Lower lobe of right lung (tissue), 2 donors: ENCODE data around the gene GMDS. TPM values are rescaled to one million over a fixed set of nuclear protein-coding genes. Genes with fewer than 3 reads are reported as not detected.

Experiments used
- ATAC-seq, 2 donors: fragments of 200-7000 bp; cut with Tn5 transposase; one replicate each; pipeline ENCODE4 v1.9.1; 2020 to 2022; ENCODE audit warnings: mild to moderate bottlenecking in 2 of 2, moderate library complexity in 2 of 2
- DNase-seq: peaks from one replicate; pipeline ENCODE4 v3.0.0-alpha.2; 2020
- H3K27ac ChIP-seq: fragments of 200-600 bp; one replicate; pipeline ENCODE4 v1.8.0; 2022
- H3K27me3 ChIP-seq: fragments of 200-600 bp; one replicate; pipeline ENCODE4 v1.8.0; 2022; ENCODE audit warnings: low read depth
- H3K36me3 ChIP-seq: fragments of 200-600 bp; one replicate; pipeline ENCODE4 v1.8.0; 2022; ENCODE audit warnings: mild to moderate bottlenecking
- H3K4me1 ChIP-seq: fragments of 200-600 bp; one replicate; pipeline ENCODE4 v1.8.0; 2022
- H3K4me3 ChIP-seq: fragments of 200-600 bp; one replicate; pipeline ENCODE4 v1.8.0; 2022; ENCODE audit warnings: mild to moderate bottlenecking
- H3K9me3 ChIP-seq: fragments of 200-600 bp; one replicate; pipeline ENCODE4 v1.8.0; 2022
- CTCF ChIP-seq: fragments of 200-600 bp; IDR thresholded peaks from one replicate; pipeline ENCODE4 v1.8.0; 2022; ENCODE audit warnings: antibody characterized with exemption, mild to moderate bottlenecking
- intact Hi-C: fragments of 100-400 bp; cut with DNase I; formaldehyde crosslinking; loops from one replicate; pipeline ENCODE4 v1.11.0; 2022
- total RNA-seq: library from RNA; stranded (reverse); fragmentation: NEBNext Ultra II Directional; extraction: Animal tissue kit (Norgen Biotek cat#: 25700); gene quantifications from one replicate; pipeline ENCODE4 v1.2.1, GENCODE V29; 2021
- donor health status: DM: no; HTN: yes; CAD: no; lungs with severe emphysema.

Gene GMDS
- total RNA-seq, 1 donor from 2014 or later: 12.7 TPM

- Histone ChIP-seq H3K36me3 (no peaks in the 10 kb centered on the region), H3K9me3 (no peaks in the 10 kb centered on the region), H3K27ac (no peak overlapping the region), H3K4me3 (no peak overlapping the region), H3K4me1 (no peaks in the 10 kb centered on the region), H3K27me3 (no peaks in the 10 kb centered on the region)
- TF ChIP-seq CTCF: no peak
- intact Hi-C loops: no loop called here
- no peak for DNase-seq
- no peak for ATAC-seq
These were observed 59.9 kb downstream of the GMDS start for GRCh38 chr6:2185466-2185865.

DNA sequence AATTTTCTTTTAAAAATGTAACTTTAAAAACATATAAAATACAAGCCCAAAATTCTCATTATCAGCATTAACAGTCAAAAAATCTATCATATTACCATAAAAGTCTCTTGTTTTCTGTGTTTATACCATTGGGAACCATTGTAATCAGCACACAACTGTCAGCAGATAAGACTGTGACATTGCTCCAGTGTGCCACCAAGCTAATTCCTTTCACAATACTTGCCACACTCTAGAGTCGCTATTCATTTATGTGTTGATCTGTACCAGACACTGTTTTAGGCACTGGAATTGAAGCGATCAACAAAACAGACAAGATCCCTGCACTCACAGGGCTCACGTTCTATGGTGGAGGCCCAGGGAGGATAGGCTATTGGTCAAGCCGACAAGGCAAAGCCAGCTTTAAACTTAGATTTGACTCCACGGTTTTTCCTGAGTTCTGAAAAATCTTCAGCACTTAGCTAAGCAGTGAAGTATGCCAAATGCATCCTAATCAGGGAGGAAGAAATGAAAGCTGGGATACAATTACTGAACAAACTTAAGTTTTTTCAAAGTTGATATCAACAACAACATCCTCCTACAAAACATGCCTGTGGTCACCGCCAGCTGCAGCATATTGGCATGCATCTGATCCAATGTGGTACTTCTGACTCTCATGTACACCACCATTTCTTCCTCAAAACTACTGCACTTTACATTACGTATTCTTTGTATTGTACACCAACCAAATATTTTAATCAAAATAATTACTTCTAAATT lies 60.5 kb downstream of the GMDS start:
- ATAC-seq: no peak
- Histone ChIP-seq H3K4me3 (no peak overlapping the region), H3K27ac (no peak overlapping the region), H3K9me3 (no peaks in the 10 kb centered on the region), H3K4me1 (no peaks in the 10 kb centered on the region), H3K27me3 (no peaks in the 10 kb centered on the region), H3K36me3 (no peaks in the 10 kb centered on the region)
- intact Hi-C loops: no loop called here
- no peak for DNase-seq
- TF ChIP-seq CTCF: no peak

- TF ChIP-seq CTCF: no peak
- Histone ChIP-seq H3K9me3 (no peaks in the 10 kb centered on the region), H3K36me3 (no peaks in the 10 kb centered on the region), H3K27ac (no peak overlapping the region), H3K4me1 (no peaks in the 10 kb centered on the region), H3K4me3 (no peak overlapping the region), H3K27me3 (no peaks in the 10 kb centered on the region)
- no peak for DNase-seq
- ATAC-seq: no peak
- intact Hi-C loops: no loop called here
These were observed 61.7 kb downstream of the GMDS start for GRCh38 chr6:2183752-2184151.

DNA sequence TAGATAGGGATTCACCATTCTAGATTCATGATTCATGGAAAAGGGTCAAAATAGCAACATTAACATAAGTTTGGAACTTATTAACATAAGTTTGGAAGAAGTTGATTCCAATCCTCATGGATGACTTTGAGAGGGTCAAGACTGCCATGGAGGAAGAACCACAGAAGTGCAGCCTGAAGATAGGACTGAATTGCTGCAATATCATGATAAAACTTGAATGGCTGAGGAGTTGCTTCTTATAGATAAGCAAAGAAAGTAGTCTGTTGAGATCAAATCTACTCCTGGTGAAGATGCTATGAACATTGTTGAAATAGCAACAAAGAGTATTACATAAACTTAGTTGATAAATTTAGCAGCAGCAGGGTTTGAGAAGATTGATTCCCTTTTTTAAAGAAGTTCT lies 62.2 kb downstream of the GMDS start:
- ATAC-seq (no peak), DNase-seq (no peak)
- intact Hi-C loops: no loop called here
- no peaks in the 10 kb centered on the region for H3K27me3 ChIP-seq
- H3K9me3 ChIP-seq: no peaks in the 10 kb centered on the region
- no peak overlapping the region for H3K4me3 ChIP-seq
- no peak overlapping the region for H3K27ac ChIP-seq
- no peak for TF ChIP-seq CTCF
- H3K4me1 ChIP-seq: no peaks in the 10 kb centered on the region
- no peaks in the 10 kb centered on the region for H3K36me3 ChIP-seq

GRCh38 chr6:2182251-2182650 lies 63.2 kb downstream of the GMDS start:
- intact Hi-C loops: no loop called here
- ATAC-seq: no peak
- Histone ChIP-seq H3K27me3 (no peaks in the 10 kb centered on the region), H3K4me1 (no peaks in the 10 kb centered on the region), H3K9me3 (no peaks in the 10 kb centered on the region), H3K36me3 (no peaks in the 10 kb centered on the region), H3K27ac (no peak overlapping the region), H3K4me3 (no peak overlapping the region)
- no peak for DNase-seq
- no peak for TF ChIP-seq CTCF
